Omental fat pad (tissue), 4 donors: ENCODE measurements around the gene SLC6A3. TPM values are rescaled to one million over a fixed set of nuclear protein-coding genes. Genes with fewer than 3 reads are reported as not detected.

ENCODE experiments used
- ATAC-seq: fragments of 150-250 bp; one replicate; pipeline ENCODE4 v1.9.1; 2016; ENCODE audit warnings: mild to moderate bottlenecking, moderate library complexity; ENCODE audit not compliant: low FRiP score
- DNase-seq: peaks from one replicate; pipeline ENCODE4 v3.0.0-alpha.2; 2019; ENCODE audit warnings: low spot score
- CTCF ChIP-seq, 3 donors: fragments of 450-650 bp; IDR thresholded peaks; one replicate each; pipeline ENCODE4 v1.5.1; 2016 to 2017; ENCODE audit warnings: antibody characterized with exemption in 3 of 3, mild to moderate bottlenecking in 3 of 3, moderate library complexity in 2 of 3
- total RNA-seq, 4 donors: library from RNA; depleted of rRNA; stranded (reverse); fragments of >200 nt; gene quantifications; one replicate each; pipeline ENCODE4 v1.1.0, GENCODE V29; 2016

Gene SLC6A3
- total RNA-seq, 4 donors from 2014 or later = 0.32 to 1.2 (median 0.55) TPM

GRCh38 chr5:1409381-1410110, 35.7 kb downstream of the SLC6A3 start:
- ATAC-seq (peak; percentile 21), DNase-seq (no peak)
- no peak for TF ChIP-seq CTCF (IDR thresholded peaks at IDR 0.05)

GRCh38 chr5:1406681-1407640, 38.3 kb downstream of the SLC6A3 start:
- ATAC-seq (no peak), DNase-seq (no peak)
- no peak for TF ChIP-seq CTCF (IDR thresholded peaks at IDR 0.05)

- DNase-seq = no peak
- no peak for TF ChIP-seq CTCF (IDR thresholded peaks at IDR 0.05)
- no peak for ATAC-seq
Observed at GRCh38 chr5:1405539-1406530, 39.4 kb downstream of the SLC6A3 start.

DNA sequence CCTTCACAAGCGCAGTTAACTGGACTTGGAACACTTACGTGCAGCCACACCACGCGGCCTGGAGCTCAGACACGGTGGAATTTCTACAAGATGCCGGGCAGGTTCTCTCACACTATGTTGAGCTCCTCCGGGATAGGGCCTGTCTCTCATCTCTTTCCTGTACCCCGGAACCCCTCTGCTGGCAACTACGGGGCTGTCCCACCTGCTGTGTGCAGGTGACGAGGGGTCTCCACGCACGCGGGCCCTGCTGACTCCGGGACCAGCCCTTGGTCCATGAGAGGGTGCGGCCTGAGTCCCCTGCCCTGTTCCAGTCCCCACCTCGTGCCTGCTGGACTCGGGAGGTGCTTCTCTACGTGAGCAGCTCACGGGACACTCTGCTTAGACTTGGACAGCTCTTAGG, 40.1 kb downstream of the SLC6A3 start:
- no peak for DNase-seq
- ATAC-seq = no peak
- no peak for TF ChIP-seq CTCF (IDR thresholded peaks at IDR 0.05)

DNA sequence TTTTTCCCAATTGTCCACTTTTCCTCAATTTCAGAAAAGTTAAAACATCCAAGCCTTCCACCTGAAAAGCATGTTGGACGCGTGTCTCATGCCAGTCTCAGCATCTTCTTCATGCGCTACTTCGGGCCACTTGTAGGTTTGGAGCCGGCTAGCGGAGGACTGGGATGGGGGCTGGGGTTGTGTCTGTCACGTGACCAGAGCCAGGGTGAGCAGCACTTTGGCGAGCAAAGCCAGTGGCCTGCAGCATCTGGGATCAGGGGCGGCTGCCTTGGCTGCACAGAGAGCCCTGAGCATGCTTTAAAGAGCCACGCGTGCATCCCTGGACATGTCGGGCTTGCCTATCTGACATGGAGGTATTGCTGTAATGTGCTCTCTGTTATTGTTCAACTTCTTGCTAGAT, 41.2 kb downstream of the SLC6A3 start:
- DNase-seq (no peak), ATAC-seq (no peak)

More for the DNA sequence above, 41.2 kb downstream of the SLC6A3 start:
- no peak for TF ChIP-seq CTCF (IDR thresholded peaks at IDR 0.05)
